HCEC 1CT (cell line): ENCODE measurements around the gene OR4C12.
"Not testable (repeated sequence)": the region's sequence is repeated elsewhere in the genome, so short reads cannot be mapped to it uniquely, and the experiment has no call there.

Experiments
- DNase-seq: peaks from one replicate; pipeline ENCODE4 v3.0.0-alpha.2; 2017

Gene OR4C12

DNA sequence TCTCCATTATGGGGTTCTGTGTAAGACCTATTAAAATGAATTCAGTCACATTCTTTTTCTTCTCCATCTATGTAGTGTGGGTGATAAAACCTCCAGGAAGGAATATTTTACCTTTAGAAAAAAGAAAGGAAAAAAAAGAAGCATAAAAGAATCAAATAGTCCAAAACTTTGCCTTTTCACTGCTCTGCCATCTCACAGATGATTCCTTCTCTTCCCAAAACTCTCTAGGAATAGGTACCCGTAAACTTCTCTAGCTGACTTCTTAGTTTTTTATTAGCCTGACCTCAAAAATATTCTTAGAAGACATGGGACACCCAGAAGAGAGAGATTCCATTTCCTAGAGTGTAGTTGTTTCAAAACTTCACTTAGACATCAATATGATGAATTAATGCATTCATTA is at the start of gene OR4C12:
OR4C12 (minus strand) TSS at position 101 of the 400 bp plus-strand sequence; CDS start at position 67, 34 bp downstream.
- not testable (repeated sequence) for DNase-seq

DNA sequence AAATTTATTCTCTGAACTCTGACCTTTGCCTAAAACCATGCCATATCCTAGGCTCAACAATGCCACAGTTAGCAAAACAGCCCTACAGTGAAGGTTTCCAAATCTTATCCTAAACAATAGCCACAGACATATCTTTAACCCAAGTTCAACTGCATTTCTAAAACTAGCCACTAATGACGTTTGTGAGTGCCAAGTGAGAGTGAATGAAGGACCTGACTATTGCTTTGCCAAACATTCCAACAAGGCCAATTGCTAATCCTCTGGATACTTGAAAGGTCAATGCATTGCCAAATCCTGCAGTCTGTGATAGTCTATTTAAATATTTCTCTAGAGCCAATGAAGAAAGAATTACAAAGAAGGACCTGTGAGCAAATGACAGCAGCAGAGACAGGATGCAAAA is 47.9 kb upstream of the OR4C12 start:
- DNase-seq, result no peak

DNA sequence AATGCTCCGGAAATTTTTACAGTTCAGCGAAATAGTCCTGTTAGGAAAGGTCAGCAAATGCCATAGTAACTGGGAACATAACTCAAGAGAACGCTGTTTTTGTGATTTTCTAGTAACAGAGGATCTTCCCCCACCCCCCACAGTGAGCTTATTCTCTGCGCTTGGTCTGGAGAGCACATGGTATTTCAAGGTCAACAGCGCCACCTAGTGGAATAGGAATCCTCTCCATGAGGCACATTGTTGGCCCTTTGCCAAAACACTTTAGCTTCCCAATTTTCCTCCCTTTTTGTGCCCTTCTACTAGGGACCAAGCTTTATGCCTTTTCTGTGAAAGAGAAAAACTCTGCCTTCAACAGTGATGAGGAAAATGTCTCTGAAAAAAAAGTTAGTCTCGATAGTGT is 13.2 kb upstream of the OR4C12 start:
- peak; percentile 38 for DNase-seq

DNA sequence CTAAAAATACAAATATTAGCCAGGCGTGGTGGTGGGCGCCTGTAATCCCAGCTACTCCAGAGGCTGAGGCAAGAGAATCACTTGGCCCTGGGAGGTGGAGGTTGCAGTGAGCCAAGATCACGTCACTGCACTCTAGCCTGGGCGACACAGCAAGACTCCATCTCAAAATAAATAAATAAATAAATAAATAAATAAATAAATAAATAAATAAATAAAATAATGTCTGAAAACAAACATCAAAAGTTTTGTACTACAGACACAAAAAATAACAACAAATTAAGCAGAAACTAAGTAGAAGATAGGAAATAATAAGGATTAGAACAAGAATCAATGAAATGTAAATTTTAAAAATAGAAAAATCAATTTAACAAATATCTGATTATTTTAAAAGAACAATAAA is 8.9 kb downstream of the OR4C12 start:
- not testable (repeated sequence) for DNase-seq

DNA sequence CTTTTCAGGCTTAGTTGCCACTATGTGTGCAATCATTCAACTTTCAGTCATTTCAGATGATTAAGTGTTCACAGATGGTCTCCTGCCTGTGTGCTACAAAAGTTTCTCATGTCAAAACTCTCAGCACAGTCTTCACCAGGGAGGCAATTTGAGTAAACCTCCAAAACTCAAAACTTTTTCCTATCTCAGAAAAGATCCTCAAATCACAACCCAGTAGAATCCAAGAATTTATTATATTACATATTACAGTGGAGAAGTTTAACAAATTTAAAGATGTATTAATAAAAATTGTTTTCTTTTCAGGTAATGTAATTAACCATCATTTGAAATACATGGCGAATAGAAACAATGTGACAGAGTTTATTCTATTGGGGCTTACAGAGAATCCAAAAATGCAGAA is 30.2 kb downstream of the OR4C12 start, which contains the start of gene OR4C13:
OR4C13 (plus strand) TSS at position 301 of the 400 bp plus-strand sequence; CDS start at position 333, 32 bp downstream.
- no peak for DNase-seq

DNA sequence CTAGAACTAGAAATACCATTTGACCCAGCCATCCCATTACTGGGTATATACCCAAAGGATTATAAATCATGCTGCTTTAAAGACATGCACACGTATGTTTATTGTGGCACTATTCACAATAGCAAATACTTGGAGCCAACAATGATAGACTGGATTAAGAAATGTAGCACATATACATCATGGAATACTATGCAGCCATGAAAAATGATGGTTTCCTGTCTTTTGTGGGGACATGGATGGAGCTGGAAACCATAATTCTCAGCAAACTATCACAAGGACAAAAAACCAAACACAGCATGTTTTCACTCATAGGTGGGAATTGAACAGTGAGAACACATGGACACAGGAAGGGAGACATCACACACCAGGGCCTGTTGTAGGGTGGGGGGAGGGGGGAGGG is 33.6 kb downstream of the OR4C12 start:
- not testable (repeated sequence) for DNase-seq
